ENCODE results near the gene POU2F3. TPM values are rescaled to one million over a fixed set of nuclear protein-coding genes. Genes with fewer than 3 reads are reported as not detected.

POU2F3 gene
- total and polyA plus RNA-seq, 2 experiments from 2014 or later = not detected

GRCh38 chr11:120335556-120335907, 95.6 kb downstream of the POU2F3 start:
- H3K9me3 ChIP-seq (ENCODE audit: low read depth) = no peaks in the 10 kb centered on the region
- in situ Hi-C loops (cut with MboI) = no loop called here
- H3K4me3 ChIP-seq = peak overlapping the region; percentile 96
- no peaks in the 10 kb centered on the region for H3K9me2 ChIP-seq (ENCODE audit: insufficient read depth)
- H3K4me2 ChIP-seq (ENCODE audit: unreplicated experiment) = peak overlapping the region; percentile 93
- DNase-seq = peak; percentile 54
- TF ChIP-seq EZH2phosphoT487 (IDR thresholded peaks at IDR 0.05; ENCODE audit: insufficient read depth, low read depth) (no peak), EZH2 (IDR thresholded peaks at IDR 0.05; ENCODE audit: insufficient read depth, poor library complexity, severe bottlenecking) (no peak)
- H3F3A ChIP-seq (ENCODE audit: insufficient read depth) = peaks cover 82% of the 10 kb centered on the region
- 0 to 3% methylated on average over 19 of the region's 19 CpGs for WGBS, 2 experiments (ENCODE audit: low coverage in 1 of 2, low lambda C conversion rate in 2 of 2, missing lambda C conversion rate in 2 of 2)
- peaks cover 55% of the 10 kb centered on the region for H3K4me1 ChIP-seq (ENCODE audit: insufficient read depth)
- H4K20me1 ChIP-seq (ENCODE audit: insufficient read depth) = peaks cover 3% of the 10 kb centered on the region
- peak overlapping the region; percentile 82 for H3K27ac ChIP-seq
- peaks cover 47% of the 10 kb centered on the region for H3K79me2 ChIP-seq (ENCODE audit: insufficient read depth)
- H3K9ac ChIP-seq = peak overlapping the region; percentile 90
- H2AFZ ChIP-seq = peak overlapping the region; percentile 89
- H3K27me3 ChIP-seq (replicated peaks; ENCODE audit: insufficient read depth) = no peaks in the 10 kb centered on the region
- no peaks in the 10 kb centered on the region for H3K36me3 ChIP-seq (ENCODE audit: low read depth)

DNA sequence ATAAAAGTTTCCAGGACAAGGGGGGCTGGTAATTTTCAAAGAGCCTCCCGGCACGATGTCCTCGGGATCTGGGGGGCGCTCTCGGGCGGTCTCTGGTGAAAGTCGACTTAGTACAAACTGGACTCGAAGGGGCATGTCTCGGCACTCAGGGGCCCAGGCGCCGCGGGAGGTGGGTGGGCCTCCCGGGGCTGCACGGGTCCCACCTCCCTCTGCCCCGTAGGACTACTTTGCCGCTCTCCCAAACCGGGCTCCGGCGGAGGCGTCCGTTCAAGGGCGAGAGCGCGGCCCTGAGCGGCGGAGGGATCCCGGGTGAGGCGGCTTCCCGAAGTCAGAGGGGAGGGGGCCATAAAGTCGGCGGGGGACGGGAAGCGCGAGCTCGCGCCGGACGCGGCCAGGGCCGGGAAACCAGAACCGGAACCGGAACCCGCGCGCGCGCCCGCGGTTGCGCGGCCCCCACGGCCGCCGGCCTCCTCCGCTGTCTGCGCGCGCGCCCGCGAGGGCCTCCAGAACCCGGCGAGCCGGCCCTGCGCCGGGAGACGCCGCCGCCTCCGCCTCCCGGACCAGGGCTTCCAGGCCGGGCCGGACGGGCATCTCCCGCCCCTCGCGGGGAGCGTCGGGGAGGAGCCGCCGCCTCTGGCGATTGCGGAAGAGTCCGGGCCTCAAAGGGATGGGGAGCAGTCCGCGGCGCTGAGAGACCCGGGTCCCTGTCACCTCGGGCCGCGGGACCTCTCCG, 96.1 kb downstream of the POU2F3 start, which contains the start of gene ARHGEF12:
TSS of gene ARHGEF12 (plus strand) at position 506 of the 733 bp plus-strand sequence. CDS start 831 bp downstream, outside the sequence.
- peaks cover 79% of the 10 kb centered on the region for H3F3A ChIP-seq (ENCODE audit: insufficient read depth)
- peaks cover 55% of the 10 kb centered on the region for H3K4me1 ChIP-seq (ENCODE audit: insufficient read depth)
- TF ChIP-seq EZH2 (IDR thresholded peaks at IDR 0.05; ENCODE audit: insufficient read depth, poor library complexity, severe bottlenecking) = no peak
- TF ChIP-seq EZH2phosphoT487 (IDR thresholded peaks at IDR 0.05; ENCODE audit: insufficient read depth, low read depth) = no peak
- H3K4me2 ChIP-seq (ENCODE audit: unreplicated experiment) = peak within 1 kb of the TSS; percentile 96
- H3K9ac ChIP-seq = peak within 1 kb of the TSS; percentile 90
- H4K20me1 ChIP-seq (ENCODE audit: insufficient read depth) = peaks cover 9% of the 10 kb centered on the region
- H3K4me3 ChIP-seq = peak within 1 kb of the TSS; percentile 96
- peak within 1 kb of the TSS; percentile 89 for H2AFZ ChIP-seq
- peak within 1 kb of the TSS; percentile 82 for H3K27ac ChIP-seq
- H3K27me3 ChIP-seq (replicated peaks; ENCODE audit: insufficient read depth) = no peaks in the 10 kb centered on the region
- no peaks in the 10 kb centered on the region for H3K36me3 ChIP-seq (ENCODE audit: low read depth)
- 2% methylated on average over 54 to 68 of the region's 92 CpGs for WGBS, 2 experiments (ENCODE audit: low coverage in 1 of 2, low lambda C conversion rate in 2 of 2, missing lambda C conversion rate in 2 of 2)
- in situ Hi-C loops (cut with MboI) = no loop called here
- peak; percentile 98 for DNase-seq
- H3K9me3 ChIP-seq (ENCODE audit: low read depth) = no peaks in the 10 kb centered on the region
- H3K9me2 ChIP-seq (ENCODE audit: insufficient read depth) = no peaks in the 10 kb centered on the region
- H3K79me2 ChIP-seq (ENCODE audit: insufficient read depth) = peaks cover 52% of the 10 kb centered on the region

- H3K79me2 ChIP-seq (ENCODE audit: insufficient read depth) = peaks cover 60% of the 10 kb centered on the region
Measured at GRCh38 chr11:120336641-120337354, 96.9 kb downstream of the POU2F3 start.

DNA sequence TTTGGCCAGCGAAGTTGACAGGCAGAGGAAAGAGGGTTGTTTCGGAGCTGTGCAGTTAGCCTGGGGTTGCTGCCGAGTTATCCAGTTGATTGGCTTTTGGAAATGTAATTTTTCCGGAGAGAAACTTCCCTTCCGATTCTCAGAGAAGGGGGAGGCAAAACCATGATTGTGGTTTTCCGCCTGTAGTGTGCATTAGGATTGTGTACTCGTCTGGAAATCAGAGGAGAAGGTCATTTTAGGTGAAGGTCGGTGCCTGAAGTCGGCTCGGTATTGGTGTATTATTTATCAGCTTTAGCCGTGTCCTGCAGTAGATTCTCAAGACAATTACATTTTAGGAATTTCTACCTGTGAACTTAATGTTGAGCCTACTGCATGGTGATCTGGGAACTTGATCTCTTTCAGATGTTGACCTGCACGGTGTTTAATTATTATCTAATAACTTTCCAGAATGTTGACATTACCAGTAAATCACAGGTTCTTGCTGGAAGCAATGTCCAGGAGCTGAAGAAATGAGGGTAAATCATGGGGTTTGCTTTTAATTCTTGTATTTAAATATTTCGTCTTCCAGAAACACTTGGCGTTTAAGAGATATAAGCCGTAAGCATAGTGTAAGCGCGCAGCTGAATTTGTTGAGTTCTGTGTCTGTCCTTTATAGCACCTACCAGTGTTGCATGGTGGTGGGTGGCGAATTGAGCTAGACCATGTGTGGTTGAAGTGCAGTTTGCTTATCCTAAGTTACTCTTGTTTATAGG, 97.6 kb downstream of the POU2F3 start:
- H2AFZ ChIP-seq = peak overlapping the region; percentile 72
- H3K79me2 ChIP-seq (ENCODE audit: insufficient read depth) = peaks cover 67% of the 10 kb centered on the region
- H3K27ac ChIP-seq = peak overlapping the region; percentile 82
- H3K27me3 ChIP-seq (replicated peaks; ENCODE audit: insufficient read depth) = no peaks in the 10 kb centered on the region
- peaks cover 64% of the 10 kb centered on the region for H3F3A ChIP-seq (ENCODE audit: insufficient read depth)
- peak; percentile 48 for DNase-seq
- H3K4me2 ChIP-seq (ENCODE audit: unreplicated experiment) = peak overlapping the region; percentile 96
- H3K9me3 ChIP-seq (ENCODE audit: low read depth) = no peaks in the 10 kb centered on the region
- peaks cover 51% of the 10 kb centered on the region for H3K4me1 ChIP-seq (ENCODE audit: insufficient read depth)
- 1% methylated on average over 18 of the region's 18 CpGs for WGBS, 2 experiments (ENCODE audit: low coverage in 1 of 2, low lambda C conversion rate in 2 of 2, missing lambda C conversion rate in 2 of 2)
- H3K4me3 ChIP-seq = peak overlapping the region; percentile 96
- TF ChIP-seq EZH2phosphoT487 (IDR thresholded peaks at IDR 0.05; ENCODE audit: insufficient read depth, low read depth) = no peak
- TF ChIP-seq EZH2 (IDR thresholded peaks at IDR 0.05; ENCODE audit: insufficient read depth, poor library complexity, severe bottlenecking) = no peak
- no peaks in the 10 kb centered on the region for H3K9me2 ChIP-seq (ENCODE audit: insufficient read depth)
- peak overlapping the region; percentile 90 for H3K9ac ChIP-seq
- in situ Hi-C loops (cut with MboI) = no loop called here
- H3K36me3 ChIP-seq (ENCODE audit: low read depth) = no peaks in the 10 kb centered on the region
- peaks cover 22% of the 10 kb centered on the region for H4K20me1 ChIP-seq (ENCODE audit: insufficient read depth)

More at GRCh38 chr11:120336641-120337354, 96.9 kb downstream of the POU2F3 start:
- no peaks in the 10 kb centered on the region for H3K9me2 ChIP-seq (ENCODE audit: insufficient read depth)
- DNase-seq = peak; percentile 75
- in situ Hi-C loops (cut with MboI) = no loop called here
- peak overlapping the region; percentile 96 for H3K4me2 ChIP-seq (ENCODE audit: unreplicated experiment)
- peaks cover 71% of the 10 kb centered on the region for H3F3A ChIP-seq (ENCODE audit: insufficient read depth)
- peak overlapping the region; percentile 90 for H3K9ac ChIP-seq
- H4K20me1 ChIP-seq (ENCODE audit: insufficient read depth) = peaks cover 15% of the 10 kb centered on the region
- no peaks in the 10 kb centered on the region for H3K9me3 ChIP-seq (ENCODE audit: low read depth)
- no peaks in the 10 kb centered on the region for H3K27me3 ChIP-seq (replicated peaks; ENCODE audit: insufficient read depth)
- H3K4me3 ChIP-seq = peak overlapping the region; percentile 96
- H2AFZ ChIP-seq = peak overlapping the region; percentile 72
- H3K4me1 ChIP-seq (ENCODE audit: insufficient read depth) = peaks cover 52% of the 10 kb centered on the region
- peak overlapping the region; percentile 82 for H3K27ac ChIP-seq
- 0 to 1% methylated on average over 31 to 36 of the region's 56 CpGs for WGBS, 2 experiments (ENCODE audit: low coverage in 1 of 2, low lambda C conversion rate in 2 of 2, missing lambda C conversion rate in 2 of 2)
- TF ChIP-seq EZH2 (IDR thresholded peaks at IDR 0.05; ENCODE audit: insufficient read depth, poor library complexity, severe bottlenecking) (no peak), EZH2phosphoT487 (IDR thresholded peaks at IDR 0.05; ENCODE audit: insufficient read depth, low read depth) (no peak)
- H3K36me3 ChIP-seq (ENCODE audit: low read depth) = no peaks in the 10 kb centered on the region
